GF-D8 (cell line): ENCODE measurements around the gene ETV3L.

Experiments
- DNase-seq: peaks from one replicate; lab custom pipeline; 2025; lab: John Stamatoyannopoulos, UW

The ETV3L gene

DNA sequence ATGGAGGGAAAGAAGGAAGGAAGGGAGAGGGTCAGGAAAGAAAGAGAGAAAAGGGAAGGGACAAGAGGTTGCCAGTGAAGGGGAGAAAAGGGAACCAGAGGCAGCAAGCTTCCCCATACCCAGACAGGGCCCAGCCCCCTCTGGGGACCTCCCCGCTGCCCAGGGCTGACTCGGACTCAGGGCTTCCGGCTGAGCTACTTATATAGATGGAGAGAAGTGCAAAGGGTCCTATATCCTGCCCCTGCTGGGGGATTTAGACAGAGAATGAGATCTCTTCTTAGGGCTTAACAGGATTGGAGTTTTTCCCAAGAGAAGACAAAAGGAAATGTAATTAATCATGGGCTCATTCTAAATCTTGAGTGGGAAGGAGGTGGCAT is at the start of gene ETV3L:
ETV3L (minus strand) TSS at position 176 of the 377 bp plus-strand sequence. CDS start 285 bp downstream, outside the sequence.
- DNase-seq = no peak

DNA sequence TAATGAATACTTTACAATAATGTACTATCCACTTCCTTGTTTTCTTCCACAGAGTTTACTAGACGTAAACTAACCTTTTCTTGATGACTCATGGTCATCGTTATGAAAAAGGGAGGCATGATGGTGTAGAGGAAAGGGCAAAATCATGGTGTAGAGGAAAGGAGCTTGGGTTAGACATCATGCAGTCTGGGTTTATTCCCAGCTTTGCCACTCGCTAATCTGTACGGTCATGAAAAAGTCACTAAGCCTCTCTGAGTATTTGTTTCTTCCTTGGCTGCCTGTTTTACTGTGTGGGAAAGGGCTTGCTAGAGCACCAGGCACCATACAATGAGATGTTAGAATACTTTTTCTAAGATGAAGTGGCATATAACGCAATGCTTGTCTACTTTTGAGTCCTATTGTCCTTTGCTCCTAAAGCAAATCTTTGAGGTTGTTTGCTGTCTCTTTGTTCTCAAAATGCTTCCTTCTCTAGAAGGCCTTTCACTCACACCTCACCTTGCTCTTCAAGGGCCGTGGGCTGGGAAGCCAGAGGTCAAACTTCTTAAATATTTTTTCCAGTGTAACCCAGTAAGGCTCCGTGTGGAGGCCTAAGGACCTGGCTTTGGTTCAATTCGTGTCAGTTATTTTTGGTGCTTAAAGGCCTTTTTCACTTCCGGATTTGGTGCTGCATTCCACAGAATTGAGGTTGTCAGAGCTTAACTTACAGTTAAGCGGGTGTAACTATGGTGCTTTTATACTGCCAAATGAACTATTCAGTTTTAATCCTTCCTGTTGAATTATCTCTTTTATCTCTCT is 48.5 kb upstream of the ETV3L start:
- DNase-seq = no peak

DNA sequence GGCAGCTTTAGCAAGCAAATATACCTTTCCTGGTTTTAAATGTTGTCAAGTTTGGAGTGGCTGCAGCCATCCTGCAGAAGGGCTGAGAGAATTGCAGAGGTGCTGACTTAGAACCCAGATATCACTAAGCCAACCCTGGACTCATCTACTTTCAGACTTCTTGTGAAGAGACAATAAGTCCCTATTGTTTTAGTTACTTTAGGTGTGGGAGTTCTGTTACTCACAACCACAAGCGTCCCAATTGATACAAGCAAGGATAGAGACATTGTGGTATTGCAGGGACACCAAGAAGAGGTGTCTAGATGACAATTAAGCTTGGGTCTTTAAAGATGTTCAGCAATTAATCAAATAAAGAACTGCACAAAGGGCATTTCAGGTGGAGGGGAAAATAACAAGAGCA is 47.4 kb upstream of the ETV3L start:
- DNase-seq = no peak

DNA sequence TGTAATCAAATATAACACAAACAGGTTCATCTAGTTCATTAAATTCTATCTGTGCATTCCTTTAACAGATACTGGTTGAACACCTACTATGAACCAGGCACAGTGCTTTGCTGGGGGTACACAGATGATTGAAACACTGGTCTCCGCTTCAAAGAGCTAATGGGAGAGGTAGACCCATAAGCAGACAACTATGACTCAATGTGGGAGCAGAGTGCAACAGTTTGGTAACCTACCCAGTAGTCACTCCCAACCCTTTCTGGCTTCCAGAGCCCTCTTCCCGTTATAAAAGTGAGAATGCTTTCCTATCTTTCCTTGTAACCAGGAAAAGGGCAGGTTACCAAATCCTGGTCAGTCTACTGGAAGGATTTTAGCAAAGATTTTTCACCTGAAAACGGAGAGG is 46.6 kb upstream of the ETV3L start:
- no peak for DNase-seq

DNA sequence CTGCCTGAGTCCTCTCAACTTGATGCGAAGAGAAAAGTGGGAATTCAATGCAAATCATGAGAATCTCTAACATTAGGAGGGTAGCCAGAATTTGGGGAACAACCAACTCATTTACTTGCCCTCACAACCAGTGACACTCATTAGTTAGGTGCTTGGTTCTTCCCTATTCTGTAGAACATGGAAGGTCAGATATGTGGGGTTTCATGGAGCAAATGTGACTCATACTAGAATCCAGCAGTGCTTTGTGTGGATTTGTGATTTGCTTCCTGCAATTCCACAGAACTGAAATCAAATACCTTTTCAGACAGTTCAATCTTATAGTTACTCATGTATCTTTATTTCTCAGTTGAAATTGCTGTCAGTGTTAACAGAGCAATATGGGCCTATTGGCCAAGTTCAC is 45.5 kb upstream of the ETV3L start:
- DNase-seq = no peak

DNA sequence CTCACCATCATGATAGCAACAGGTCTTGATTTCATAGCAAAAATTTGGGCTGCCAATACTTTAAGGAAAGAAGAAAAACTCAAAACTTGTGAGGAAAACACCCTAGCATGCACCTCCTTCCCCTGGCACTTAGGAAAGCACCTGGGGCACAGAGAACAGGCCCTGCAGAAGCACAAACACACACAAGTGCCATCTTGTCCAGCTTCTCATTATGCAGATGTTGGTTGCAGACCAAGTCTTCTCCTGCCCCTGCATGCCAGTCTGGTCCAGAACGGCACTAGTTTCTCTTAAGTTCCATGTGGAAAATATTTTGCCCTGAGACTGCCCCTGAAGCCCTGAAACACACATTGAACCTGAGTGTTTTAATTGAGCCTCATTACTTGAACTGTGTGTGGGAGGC is 44.9 kb upstream of the ETV3L start:
- DNase-seq = no peak

DNA sequence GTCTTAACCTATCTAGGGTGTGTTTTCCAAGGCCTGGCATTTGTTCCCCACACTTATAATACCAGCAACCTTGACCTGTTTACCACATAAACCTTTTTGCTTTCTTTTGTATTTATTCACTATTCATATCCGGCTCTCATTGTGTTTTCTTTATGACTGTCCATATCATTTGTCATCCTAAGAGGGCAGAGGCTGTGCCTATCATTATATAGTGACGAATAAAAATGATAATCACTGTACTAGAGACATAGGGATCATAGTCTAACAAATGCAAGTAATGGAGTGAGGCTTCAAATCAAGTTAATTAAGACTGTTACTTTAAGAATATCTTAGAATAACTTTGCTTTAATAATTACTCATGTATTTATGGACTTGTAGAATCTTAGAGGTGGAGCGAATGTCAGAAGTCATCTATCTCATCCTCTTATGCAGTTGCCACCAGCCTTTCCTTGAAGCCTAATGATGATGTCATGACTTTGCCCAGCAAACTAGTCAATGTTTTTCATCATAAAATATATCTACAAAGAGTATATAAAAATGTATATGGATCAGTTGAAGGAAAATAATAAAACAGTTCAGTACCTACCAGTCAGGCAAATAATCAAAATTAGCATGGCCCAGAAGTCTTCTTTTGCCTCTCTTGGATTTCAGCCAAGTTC is 43.3 kb upstream of the ETV3L start:
- no peak for DNase-seq

DNA sequence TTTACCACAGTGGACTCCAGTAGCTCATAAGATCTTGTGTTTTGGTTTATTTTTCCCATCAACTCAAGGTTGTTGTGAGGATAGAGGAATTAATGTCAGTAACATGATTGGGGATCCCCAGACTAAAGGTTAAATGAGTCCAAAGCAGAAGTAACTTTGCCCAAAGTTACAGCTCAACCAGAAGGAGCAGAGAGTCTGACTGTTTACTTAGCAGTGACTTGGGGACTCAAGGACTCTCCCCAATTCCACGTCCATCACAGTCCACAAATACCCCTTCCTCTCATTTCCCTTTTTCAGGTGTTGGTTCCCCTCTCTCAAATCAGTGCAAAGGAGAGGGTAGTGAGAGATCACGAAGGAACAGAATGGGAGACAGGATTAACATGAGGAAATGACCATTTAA is 42.6 kb upstream of the ETV3L start:
- no peak for DNase-seq

DNA sequence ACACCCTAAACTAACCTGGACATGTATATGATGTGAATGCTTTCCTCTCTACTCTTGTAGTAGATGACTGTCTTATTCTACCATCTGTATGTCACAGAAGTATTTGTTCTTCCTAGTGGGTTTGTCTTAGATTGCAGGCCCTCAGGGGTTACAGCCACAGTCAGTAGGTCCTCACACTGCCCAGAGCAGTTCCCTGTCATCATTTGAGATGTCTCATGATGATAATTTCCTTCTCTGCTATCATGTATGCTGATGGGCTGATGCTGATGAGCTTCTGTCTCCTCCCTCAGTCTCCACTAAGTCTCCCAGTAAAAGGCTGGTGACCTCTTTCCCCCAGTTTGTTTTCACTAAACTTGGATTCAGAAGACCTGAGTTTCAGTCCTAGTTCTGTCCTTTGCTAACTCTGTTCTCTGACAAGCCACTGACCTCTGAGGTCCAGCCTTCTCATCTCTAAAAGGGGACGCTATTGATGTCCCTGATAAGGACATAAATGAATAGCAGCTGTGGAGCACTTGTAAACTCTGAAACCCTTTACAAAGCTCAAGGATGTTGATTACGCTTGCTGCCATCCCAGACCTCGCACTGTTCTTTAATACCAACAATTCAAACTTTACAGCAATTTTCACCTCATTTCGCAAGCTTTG is 41.7 kb upstream of the ETV3L start:
- no peak for DNase-seq

DNA sequence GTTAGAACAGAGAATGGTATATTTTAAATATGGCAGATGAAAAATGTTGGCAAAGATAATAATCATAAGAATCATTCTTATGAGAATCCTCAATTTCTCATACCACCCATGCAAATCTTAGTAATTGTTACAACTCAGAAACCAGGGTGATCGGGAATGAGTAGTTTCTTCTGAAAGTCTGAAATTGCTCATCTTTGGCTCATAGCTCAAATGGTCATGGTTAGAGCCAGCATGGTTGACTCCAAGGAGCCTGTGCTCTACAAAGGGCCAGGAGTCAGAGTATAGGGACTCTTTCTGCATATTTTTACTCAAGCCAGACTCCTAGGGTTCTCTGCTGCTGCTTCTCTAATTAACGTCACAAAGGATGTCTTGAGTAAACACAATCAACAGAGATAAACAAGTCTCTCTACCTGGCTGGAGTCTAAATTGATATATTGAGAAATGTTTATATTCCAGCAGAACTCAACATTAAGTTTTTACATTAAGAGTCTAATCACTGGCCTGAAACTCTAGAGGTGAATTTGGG is 40.5 kb upstream of the ETV3L start:
- DNase-seq = no peak

DNA sequence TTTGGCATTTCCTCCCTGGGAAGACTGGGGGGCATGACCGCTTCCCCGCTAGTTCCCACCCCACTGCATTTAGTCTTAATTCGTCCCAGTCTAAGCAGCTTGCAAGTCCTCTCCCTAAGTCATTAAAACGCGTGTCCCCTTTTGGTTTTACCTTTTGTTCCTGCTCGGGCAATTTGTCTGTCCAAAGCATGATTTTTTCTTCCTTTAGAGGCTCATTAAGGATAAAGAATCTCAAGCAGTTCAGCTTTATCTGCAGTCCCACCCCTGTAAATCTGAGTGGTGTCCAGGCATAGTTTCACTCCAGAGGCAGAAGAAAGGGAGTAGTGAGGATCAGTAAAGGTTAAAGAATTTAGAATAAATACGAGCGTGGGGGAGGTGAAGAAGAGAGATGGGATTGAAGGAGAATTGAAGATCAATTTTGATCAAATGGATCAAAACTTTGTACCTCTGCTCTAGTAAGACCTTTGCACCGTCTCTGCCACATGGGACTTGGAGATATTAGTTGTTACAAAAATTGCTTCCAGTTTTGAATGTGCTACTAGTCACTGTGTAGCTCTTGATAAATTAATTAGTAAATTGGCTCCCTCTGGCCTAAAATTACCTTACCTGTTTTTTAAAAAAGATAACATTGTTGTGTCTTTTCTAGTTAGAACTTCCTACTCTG is 39.6 kb upstream of the ETV3L start:
- DNase-seq = no peak

DNA sequence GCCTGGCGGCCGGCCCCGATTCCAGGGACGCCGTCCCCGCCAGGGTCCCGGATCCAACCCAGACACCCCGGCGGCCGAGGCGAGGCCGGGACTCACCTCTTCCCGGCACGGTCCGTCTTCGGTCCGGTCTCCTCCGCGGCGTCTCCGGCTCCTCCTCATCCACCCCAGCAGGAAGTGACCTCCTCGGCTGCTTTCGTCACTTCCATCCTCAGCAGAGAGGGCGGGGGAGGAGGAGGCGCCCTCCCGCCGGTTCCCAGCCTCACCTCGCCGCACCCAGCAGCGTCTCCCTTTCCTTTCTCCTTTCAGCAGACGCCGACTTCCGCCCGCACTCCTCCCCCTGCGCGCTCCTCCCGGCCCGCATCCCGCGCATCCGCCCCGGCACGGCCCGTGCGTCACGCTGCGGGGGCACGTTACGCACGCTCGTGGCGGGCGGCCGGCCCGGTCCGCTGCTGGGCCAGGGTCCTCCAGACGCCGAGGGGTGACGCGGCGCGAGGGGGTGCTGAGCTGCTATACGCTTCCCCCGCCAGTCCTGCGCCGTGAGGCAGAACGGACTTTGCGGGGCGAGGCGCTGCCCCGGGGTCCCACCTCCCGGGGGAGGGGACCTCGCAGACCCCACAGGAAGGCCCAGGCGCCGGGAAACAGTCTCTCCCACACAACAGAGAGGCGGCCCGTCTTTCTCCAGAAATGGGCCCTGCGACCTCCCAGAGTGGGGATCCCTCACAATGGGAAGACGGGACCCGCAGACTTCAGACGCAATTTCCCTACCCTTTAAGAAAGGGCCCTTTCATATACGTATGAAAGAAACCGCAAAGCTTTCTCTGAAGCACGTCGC is 38.8 kb upstream of the ETV3L start, which contains the start of gene ETV3:
ETV3 (minus strand) TSS at position 176 of the 832 bp plus-strand sequence. CDS start 2,043 bp downstream, outside the sequence.
- peak; percentile 65 for DNase-seq

DNA sequence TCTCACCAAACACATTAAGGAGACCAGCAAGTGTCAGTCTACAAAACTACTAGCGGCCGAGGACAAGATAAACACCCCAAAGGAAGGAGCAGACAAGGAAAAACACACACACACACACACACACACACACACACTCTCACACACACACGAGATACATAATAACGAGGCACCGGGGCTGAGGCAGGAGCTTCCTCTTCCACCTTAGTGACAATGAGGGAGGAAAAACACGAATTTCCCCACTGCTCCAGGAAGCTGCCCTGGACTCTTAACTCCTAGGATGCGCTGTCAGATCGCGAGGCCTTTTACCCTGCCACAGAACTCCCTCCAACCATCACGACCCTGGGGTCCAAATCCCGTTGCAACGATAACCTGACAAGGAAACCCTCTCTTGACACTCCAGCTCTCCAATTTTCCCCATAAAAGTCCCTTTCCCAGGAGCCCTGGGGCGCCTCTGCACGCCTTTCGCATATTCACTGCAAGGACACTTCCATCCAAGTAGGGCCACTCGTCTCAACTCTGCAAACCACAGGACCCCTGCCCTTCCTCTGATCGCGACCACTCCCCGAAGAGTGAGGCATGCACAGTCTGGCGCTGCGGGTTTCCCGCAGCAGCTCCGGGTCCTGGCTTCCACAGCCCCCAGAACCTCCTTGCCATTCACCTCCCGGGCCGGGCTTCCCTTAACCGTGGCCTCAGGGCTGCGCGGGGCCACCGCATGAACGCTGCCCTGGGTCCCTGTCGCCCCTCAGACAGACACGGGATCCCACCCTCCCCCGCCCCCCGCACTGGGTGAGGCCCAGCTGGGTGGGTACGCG is 38.0 kb upstream of the ETV3L start:
- DNase-seq = no peak

DNA sequence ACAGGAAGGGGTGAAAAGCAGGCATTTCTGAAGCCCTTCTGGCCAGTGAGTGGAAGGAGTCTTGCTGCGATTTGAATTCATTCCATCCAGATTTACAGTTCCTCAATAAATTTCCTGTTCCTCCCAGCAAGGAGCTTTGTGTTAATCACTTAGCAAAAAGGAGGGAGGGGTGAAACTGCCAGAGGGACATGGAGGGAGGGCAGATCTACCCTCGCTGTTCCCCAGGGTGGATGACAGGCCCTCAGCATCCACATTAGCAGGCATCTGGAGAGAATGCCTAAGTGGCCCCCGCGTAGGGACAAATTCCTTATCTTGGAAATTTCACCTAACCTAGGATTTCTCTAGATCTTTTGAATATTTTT is 37.4 kb upstream of the ETV3L start:
- no peak for DNase-seq

DNA sequence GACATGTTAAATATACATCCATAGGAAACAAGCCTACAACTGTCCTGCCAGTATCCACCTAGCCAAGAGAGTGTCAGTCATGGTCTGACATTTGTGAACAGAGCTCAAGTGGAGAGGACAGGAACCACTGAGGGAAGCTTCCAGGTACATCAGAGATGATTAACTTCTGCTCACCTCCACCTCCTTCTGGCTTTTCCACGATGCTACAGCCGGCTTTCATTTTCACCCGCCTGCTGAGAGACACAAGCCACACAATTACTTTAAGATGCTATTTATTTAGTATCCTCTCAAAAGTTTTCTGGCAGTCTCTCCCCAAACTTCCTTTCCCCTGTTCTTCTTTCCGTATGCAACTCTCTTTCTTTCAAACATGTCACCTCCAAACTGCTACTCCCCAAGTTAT is 36.5 kb upstream of the ETV3L start:
- no peak for DNase-seq

DNA sequence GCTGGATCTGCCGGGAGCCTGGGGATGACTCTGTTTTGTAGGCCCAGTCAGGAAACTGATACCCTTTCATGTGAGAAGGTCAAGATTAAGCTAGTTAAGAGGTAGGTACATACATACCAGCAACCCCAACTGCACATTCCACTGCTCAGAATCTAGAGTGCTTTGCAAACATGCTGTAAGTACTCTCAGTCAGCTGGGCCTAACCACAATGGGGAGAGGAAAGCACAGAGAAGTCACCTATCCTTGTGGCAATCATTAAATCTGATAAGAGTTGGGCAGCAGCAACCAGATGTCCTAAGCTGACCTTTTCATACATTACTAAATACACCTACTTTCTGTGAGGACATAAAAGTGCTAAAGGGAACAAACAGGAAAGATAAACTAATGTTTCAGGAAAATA is 36.0 kb upstream of the ETV3L start:
- DNase-seq = peak; percentile 13

DNA sequence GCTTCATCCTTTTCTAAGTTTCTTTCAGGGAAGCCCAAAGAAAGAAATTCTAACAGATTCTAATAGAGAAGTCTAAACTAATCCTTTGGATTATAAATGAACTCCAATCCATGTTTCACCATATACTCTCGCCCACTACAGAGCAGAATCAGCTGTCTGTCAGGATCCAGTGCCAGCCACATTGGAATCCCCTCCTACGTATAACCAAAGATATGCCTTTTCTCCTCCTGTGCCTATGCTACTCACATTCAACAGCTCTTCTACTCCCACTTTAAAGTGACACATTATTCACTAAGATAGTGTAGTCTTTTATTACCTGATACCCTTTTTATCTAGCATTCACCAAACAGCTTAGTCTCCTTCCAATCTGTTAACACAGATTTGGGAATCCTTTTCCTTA is 35.5 kb upstream of the ETV3L start:
- no peak for DNase-seq

DNA sequence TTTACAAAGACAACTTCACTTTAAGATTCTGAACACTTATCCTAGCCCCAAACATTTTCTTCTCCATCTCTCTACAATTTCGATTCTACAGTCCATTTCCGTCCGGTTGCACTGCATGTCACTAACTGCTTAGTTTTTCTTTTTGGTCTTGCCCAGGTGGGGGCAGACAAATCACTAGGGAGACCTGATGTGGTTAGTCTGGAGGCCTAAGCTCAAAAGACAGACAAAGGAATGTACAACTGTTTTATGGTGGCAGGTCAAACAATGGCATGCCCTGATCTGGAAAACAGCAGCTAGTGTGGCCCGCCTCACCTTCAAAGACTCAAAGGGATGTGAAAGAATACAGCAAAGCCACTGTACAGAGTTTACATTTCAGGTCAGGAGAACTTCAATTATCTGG is 34.8 kb upstream of the ETV3L start:
- no peak for DNase-seq

DNA sequence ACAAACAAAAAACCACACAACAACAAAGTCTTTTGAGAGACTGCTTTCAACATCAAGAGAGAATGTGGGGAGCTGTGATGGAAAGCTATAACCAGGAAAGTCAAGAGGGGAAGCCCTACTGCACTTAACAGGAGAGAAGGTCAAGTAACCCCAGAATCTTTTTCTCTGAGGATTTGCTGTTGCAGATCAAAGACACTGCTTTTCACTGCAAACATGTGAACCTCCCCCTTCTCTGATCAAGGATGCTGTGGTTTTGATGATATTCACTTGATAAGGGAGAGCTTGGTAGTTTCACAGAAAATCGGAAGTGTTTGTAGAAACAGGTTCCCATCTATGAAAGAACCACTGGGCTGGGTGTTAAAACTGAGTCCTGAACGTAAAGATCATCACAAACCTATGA is 33.8 kb upstream of the ETV3L start:
- DNase-seq = peak; percentile 17

DNA sequence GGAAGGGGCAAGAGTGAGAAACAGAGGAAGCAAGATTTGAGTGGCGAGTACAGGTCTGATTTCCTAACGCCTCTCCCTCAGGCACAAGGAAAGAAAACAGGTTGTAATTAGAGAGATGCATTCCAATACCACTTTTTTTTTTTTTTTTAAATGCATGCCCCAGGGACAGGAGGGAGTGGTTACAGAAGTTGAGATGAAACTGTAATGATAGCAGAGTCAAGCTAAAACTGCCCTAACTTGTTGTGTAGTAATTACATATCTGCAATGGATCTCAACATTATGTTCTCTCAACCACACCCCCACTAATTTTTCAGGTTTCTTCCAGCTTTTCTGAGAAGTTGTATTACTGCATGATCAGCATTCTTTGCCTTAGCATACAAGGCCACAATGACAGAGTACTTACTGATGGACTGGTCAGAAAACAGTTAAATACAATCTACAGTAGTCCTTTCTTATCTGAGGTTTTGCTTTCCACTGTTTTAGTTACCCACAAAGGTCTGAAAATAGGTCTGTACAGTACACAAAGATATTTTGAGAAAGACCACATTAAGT is 33.1 kb upstream of the ETV3L start:
- no peak for DNase-seq
